ENCODE measurements around the gene CCNE1.
"Not testable (repeated sequence)": the region's sequence is repeated elsewhere in the genome, so short reads cannot be mapped to it uniquely, and the experiment has no call there.

CCNE1 gene

DNA sequence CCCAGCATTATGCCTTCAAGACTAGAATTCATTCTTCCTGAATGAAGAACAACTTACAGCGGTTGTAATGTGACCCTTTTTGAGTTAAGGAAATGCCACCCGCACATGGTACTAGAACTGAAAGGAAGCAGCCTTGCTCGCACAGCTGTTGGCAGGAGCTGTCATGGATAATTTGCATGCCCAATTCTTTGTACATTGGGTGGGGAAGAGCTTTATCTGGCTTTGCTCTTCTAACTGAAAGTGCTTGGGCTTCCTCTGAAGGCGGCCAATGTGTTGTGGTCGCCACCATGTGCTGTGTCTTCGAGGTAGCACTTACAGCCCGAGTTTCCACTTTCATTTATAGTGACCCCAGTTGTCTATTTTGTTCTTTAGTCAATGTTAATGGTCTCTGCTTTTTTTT is 3.4 kb downstream of the CCNE1 start:
- DNase-seq (ENCODE audit: low spot score), result no peak

DNA sequence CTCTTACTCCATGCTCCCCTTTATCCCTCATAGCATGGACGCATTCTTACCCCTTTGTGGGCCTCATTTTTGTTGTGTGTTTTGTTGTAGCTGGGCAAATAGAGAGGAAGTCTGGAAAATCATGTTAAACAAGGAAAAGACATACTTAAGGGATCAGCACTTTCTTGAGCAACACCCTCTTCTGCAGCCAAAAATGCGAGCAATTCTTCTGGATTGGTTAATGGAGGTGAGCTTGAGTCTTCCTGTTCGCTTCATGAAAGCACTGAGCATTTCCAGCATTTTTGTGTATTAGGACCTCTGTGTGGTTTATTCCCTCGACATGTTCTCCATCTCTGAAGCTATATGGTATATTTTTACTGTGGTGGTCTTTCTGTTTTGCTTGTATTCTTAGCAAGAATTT is 5.5 kb downstream of the CCNE1 start:
- no peak for DNase-seq (ENCODE audit: low spot score)

DNA sequence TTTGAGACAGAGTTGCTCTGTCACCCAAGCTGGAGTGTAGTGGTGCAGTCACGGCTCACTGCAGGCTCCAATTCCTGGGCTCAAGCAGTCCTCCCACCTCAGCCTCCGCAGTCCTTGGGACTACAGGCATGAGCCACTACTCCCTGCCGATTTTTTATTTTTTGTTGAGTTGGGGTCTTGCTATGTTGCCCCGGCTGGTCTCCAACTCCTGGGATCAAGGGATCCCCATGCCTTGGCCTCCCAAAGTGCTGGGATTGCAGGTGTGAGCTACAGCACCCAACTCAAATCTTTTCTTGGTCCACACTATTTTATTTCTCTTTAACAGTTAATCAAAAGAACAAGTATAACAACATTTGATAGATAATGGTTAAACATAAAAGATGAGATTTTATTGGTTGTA is 7.5 kb downstream of the CCNE1 start:
- no peak for DNase-seq (ENCODE audit: low spot score)

DNA sequence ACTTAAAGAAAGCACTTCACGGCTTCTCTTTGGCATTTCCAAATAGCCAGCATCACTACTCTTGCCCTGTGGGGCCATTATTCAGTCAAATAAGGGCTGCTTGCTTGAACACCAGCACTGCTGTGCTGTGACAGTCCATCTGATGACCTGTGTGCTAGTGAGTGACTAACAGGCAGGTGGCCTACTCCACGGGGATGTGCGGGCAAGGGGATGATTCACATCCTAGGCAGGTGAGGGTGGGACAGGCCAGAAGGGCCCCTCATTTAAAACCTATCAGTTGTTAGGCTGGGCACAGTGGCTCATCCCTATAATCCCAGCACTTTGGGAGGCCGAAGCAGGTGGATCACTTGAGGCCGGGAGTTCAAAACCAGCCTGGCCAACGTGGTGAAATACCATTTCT is 8.2 kb downstream of the CCNE1 start:
- DNase-seq (ENCODE audit: low spot score), result no peak

DNA sequence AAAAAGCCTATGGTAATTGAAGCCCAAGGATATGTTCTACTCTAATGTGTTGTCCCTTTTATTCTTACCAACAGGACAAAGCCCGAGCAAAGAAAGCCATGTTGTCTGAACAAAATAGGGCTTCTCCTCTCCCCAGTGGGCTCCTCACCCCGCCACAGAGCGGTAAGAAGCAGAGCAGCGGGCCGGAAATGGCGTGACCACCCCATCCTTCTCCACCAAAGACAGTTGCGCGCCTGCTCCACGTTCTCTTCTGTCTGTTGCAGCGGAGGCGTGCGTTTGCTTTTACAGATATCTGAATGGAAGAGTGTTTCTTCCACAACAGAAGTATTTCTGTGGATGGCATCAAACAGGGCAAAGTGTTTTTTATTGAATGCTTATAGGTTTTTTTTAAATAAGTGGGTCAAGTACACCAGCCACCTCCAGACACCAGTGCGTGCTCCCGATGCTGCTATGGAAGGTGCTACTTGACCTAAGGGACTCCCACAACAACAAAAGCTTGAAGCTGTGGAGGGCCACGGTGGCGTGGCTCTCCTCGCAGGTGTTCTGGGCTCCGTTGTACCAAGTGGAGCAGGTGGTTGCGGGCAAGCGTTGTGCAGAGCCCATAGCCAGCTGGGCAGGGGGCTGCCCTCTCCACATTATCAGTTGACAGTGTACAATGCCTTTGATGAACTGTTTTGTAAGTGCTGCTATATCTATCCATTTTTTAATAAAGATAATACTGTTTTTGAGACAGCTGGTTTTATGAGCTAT is 12.0 kb downstream of the CCNE1 start:
- no peak for DNase-seq (ENCODE audit: low spot score)

DNA sequence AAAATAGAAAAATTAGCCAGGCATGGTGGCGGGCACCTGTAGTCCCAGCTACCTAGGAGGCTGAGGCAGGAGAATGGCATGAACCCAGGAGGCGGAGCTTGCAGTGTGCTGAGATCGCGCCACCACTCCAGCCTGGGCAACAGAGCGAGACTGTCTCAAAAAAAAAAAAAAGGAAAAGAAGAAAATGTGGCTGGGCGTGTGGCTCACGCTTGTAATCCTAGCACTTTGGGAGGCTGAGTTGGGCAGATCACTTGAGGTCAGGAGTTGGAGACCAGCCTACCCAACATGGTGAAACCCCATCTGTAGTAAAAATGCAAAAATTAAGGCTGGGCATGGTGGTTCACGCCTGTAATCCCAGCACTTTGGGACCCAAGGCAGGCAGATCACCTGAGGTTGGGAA is 13.5 kb downstream of the CCNE1 start:
- not testable (repeated sequence) for DNase-seq (ENCODE audit: low spot score)

DNA sequence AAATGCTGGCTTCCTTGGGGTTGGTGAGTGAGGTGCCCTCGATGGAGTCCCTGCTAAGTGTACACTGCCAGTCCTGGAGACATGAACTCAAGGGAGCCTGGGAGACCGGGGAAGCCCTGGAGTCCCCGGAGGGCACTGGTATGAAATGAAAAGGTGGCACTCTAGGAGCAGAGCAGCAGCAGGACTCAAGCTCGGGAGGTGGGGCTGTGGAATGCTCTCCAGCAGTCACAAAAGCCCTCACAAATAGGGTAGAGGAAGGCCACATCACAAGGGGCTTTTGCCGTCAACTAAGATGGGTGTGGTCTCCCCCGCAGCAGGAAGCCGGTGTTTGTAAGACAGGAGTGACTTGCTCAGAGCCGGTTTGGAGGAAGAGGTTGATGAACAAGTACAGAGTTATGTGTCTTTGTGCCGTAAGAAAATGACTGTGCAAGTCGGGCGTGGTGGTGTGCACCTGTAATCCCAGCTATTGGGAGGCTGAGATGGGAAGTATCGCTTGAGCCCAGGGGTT is 19.3 kb downstream of the CCNE1 start:
- no peak for DNase-seq (ENCODE audit: low spot score)

DNA sequence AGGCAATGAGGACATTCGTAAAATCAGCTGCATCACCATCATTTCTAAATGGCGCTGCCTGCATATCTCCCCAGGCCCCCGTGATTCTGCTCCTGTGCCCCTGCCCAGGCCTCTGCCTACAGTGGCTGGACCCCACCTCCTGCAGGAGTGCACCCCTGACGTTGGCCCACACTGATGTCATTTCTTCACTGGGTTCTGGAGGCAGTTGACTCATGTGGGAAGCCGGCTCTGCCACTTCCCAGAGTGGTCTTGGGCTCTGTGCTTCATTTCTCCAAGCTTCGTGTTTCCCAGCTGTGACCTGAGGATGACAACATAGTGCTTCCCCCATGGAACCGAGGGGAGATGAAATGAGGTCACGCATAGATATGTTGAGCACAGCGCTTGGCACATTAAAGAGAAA is 19.9 kb downstream of the CCNE1 start:
- DNase-seq (ENCODE audit: low spot score), result no peak

DNA sequence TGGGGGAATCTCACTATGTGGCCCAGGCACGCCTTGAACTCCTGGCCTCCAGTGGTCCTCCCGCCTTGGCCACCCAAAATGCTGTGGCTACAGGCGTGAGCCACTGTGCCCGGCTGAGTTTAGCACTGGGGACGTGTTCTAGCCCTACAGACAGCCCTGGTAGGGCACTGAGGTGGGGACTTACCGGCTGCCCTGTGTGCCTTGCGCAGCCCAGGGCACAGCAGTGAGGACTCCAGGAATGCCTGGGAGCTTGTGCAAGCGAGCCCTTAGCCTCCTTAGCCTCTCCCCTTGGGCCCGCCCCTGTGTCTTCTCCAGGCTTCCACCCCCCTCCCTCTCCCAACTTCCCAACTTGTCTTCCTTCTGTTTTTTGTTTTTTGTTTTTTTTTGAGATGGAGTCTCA is 21.0 kb downstream of the CCNE1 start:
- DNase-seq (ENCODE audit: low spot score), result no peak

DNA sequence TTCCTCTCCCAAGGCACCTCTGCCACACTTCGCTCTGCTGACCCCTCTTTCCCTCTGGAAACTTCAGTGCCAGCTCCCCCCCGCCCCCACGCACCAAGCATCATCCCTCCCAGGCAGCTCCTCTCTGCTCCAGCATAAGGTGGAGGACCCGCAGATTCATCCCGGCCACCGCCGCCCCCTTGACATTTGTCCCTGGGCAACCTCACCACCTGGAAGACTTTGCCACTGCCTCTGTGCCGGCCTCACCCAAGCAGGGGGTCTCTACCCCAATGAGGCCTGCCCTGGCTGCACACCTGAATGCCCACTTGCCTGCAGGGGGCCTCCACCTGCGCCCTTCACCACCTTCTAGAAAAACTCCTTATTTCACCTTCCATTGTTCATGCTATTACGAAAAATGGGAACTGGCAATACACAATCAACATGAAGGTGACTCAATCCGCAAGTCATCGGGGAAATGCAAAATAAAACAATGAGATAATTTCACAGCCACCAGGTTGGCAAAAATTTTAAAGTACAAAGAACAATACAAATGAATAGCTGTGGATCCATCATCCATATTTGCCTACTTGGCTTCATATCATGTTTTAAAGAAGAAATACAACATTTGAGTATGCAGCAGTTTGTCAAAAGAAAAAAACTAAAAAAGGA is 21.9 kb downstream of the CCNE1 start:
- DNase-seq (ENCODE audit: low spot score), result no peak

DNA sequence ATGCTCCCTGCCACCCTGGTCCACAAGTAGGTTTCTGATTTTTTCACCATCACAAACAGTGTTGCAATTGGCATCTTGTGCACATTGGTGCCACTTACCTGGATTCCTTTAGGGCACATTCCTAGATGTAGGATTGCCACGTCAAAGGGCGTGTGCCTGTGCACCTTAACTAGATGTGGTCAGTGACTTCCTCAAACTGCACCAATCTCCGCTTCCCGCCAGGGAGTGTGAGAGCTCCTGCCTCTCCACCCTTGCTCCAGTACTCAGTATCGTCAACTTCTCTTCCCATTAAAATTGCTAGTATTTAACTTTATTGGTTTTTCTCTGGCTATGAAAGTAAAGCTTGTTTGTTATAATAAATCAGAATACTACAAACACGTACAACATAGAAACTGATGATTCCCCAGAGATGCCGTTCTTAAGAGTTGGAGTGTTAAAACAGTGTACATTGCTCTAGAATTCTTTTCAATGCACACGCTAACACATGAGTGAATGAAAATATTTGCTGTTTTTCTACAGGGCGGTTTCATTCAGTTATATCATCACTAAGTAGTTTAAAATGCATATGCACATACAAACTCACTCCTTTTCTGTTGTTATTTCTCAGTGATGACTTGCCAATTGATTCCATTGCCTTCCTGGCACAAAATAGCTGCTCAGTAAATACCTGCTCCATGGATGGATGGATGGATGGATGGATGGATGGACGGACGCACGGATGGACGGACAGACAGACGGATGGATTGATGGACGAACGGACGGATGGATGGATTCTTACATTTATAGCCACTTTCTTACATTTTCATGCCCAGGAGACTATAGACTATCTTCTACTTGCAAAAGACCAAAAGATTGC is 23.4 kb downstream of the CCNE1 start:
- DNase-seq (ENCODE audit: low spot score), result no peak

DNA sequence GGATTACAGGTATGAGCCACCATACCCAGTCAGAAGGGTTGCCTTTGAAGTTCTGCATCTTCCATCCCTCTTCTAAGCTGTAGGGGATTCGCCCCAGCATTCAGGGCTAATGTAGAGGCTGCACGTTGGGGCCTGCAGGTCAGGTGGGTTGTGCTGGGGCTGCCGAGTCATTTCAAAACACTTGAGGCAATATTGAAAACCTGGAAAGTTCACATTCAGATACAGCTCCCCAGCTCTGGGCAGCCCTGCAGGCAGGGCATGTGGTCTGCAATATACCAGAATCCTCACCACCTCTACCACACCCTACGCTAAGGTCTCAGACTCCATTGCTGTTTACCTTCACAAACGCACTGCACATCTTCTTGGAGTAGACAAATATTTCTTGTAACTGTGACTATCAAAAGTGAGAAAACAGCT is 24.6 kb downstream of the CCNE1 start:
- no peak for DNase-seq (ENCODE audit: low spot score)

DNA sequence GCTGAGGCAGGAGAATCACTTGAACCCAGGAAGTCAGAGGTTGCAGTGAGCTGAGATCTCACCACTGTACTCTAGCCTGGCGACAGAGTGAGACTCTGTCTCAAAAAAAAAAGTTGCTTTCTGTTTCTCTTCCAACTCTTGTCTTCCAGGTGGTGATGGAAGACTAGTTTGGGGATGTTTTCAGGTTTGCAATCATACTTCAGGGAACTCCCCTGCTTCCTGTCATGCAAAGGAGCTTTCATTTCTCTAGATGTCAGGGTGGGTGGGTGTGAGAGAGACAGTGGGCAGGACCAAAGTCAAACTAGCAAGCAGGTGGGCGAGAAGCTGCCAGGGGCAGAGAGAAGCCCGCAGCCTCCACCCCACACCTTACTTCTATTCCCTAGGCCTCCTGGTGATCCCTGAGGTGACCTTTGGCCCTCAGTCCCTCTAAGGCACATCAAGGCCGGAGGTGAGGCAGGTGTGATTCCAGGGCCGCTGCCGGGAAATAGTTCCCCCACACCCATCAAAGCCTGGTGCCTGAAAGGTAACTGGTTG is 25.7 kb downstream of the CCNE1 start:
- no peak for DNase-seq (ENCODE audit: low spot score)

DNA sequence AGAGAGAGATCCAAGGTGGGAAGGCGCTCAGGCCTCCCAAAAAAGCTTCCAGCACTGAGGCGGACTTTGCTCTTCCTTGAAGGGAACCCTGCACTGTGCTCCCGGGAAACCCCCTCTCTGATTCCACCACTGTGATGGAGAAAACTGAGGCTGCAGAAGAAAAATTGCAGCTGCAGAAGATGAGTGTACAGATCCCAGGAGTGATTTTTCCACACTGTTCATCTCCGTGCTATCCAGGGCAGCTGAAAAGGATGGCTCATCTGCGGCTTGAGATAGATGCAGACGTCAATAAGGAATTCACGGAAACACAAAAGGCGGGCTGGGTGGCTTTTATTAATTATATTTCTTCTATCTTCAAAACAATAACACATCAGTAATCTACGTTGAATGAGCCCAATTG is 26.2 kb downstream of the CCNE1 start:
- DNase-seq (ENCODE audit: low spot score), result no peak

DNA sequence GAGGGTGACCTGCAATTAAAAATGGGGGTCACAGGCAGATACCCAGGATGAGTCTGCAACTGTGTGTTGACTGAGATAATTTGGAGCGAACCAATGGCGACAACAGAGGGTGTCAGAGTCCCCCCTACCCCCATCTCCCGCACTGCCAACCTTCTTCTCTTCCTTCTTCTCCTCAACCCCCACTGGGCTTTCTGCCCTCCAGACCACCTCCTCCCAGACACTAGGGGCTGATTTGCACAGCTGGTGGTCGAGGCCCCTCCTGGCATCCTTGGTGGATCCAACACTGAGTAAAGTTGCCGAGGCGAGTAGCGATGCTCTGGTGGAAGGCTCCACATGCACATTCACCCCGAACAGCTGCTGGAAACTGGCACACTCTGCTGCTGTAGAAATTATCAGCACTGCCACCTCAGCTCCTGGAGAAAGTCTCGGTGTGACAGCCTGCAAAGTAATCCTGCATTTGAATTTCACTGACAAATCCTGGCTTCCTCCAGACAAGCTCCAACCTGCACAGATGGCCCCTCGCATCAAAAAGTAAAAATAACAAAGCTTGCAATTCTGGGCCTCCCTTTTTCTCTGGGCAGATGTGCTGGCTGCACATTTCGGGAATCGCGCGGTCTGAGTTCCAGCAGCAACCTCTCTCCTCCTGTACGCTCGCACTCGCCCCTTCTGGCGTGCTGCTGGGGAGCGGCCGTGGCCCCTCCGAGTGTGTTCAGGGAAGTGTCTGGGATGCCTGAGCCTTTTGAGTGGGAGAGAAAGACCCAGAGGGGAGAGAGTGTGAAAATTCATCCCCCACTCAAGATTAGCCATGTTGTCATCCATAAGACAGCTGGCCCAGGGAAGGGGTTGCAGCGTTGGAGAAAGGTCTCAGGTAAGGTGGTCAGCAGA is 28.5 kb downstream of the CCNE1 start:
- DNase-seq (ENCODE audit: low spot score), result no peak

DNA sequence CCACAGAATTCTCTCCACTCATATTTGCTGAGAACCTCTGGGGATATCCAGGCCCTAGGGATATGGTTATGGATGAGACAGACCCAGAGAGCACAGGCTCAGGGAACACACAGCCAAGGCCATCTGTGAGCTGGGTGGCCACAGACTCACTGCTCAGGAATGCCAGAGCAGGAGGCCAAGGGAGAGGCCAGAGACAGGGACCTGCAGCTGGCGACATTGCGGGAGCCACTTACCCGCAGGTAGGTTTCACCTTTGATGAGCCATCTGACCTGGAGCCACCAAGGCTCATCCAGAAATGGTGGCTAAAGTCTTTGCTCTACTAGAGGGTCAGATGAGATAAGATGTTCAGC is 29.4 kb downstream of the CCNE1 start:
- DNase-seq (ENCODE audit: low spot score), result peak; percentile 28

DNA sequence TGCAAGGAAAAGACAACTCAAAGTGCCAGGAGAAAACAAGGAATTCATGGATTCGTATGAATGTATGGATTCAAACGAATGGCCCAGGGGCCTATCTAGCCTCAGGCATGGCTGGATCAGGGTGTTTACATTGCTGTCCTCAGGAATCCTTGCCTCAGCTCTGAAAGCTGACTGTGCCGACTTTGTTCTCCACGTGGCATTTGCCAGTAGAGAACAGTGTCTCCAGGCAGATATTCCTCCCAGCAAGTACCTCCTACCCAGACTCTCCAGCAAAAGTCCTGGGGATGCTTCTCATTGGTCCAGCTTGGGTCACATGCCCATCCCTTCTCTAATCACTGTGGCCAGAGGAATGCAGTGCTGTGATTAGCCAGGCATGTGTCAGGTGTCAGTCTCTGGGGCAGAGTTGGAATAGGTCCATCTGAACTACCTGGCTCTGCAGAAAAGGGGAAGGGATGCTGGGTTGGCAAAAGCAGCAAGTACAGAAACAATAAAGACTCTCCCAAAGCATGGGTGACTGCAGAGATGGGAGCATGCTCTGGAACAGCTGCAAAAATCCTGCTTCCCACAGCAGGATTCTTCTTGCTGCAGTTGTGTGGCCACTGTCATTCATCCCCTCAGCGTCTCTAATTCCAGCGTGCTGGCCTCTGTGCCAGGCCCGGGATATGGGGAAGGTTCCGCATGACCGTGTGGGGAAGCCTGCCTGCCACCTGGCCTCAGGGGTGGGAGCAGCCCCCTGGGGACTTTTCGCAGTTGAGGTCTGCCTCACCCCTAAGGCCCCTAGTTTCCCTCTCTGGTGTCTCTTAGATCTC is 30.0 kb downstream of the CCNE1 start:
- peak; percentile 42 for DNase-seq (ENCODE audit: low spot score)

DNA sequence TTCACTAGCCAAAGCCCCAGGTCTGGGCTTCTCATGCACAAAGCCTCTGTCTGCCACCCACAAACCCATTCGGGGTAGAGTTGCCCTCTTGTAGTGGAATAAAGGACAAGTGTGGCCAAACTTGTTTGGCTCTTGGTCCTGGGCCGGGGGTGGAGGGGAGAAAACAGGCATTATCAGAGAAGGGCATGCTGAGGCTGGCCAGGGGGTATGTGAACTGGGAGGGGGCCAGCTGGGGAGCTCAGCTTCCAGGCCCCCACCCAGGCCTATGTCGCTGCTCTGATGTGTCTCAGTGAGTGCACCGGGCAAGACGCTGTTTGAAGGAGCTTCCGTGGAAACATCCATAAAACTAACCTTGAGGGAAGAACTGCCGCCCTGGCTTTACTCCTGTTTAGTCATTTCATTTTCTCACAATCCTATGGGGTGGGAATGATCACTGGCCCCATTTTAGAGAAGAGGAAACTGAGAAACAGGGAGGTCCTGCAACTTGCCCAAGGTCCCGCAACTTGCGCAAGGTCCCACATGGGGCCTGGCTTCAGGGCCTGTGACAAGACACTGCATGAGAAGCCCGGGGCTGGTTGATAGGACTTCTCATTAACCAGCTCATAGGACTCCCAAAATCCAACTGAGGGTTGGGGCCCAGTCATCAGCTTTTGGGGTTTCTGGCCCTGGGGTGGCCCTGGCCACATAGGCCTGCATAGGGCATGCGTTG is 30.8 kb downstream of the CCNE1 start:
- no peak for DNase-seq (ENCODE audit: low spot score)

DNA sequence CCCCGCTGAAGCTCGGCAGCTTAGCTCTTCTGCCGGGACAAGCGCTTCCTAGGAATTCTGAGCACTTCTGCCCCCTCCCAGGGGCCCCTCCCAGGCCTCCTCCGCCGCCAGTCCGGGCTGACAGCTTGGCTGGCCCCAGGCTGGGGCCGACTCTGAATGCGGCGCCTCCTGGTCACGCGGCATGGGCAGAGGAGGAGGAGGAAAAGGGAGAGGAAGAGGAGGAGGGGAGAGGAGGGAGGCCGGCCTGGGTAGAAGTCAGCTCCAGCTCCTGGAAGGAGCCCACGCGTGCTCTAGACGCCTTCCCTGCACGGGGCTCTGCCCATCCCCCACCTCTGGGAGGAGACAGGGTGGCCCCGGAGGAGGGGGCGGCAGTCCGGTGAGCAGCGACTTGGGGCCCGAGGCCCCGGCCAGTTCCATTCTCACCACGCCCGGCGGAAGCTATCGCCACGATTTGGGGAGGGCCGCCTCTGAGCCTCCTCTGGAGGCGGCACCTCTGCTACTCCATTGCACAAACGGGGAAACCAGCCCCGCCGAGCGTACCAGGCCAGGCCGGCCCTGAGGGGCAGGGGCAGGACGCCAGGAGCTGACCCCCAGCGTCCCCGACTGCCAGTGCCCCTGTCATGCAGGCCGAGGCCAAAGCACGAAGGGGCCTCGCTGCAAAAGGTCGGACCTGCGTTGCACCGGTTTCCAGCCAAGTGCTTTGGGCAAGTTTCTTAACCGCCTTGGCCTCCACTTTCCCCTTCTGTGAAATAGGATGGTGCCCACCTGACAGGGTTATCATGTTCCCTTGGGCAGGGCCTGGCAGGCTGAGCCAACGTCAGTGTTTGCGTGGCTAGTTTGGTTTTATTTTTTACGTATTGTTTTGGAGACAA is 31.6 kb downstream of the CCNE1 start:
- no peak for DNase-seq (ENCODE audit: low spot score)
